Gastrocnemius medialis (tissue), 4 donors: Measurements from ENCODE around the gene ATP8B4. TPM values are rescaled to one million over a fixed set of nuclear protein-coding genes. Genes with fewer than 3 reads are reported as not detected.

Source experiments
- ATAC-seq, 2 donors: fragments of 150-250 bp; one replicate each; pipeline ENCODE4 v1.9.1; 2016
- DNase-seq, 2 donors: peaks; one replicate each; pipeline ENCODE4 v3.0.0-alpha.2; 2019
- H3K27ac ChIP-seq, 4 donors: fragments of 200-600 bp; sonication (generic); 1 replicate in 1 of 4; 2 replicates in 3 of 4; pipeline ENCODE4 v1.5.1; 2016 to 2018; ENCODE audit warnings: mild to moderate bottlenecking in 2 of 4, moderate library complexity in 1 of 4
- H3K27me3 ChIP-seq, 3 donors: fragments of 200-600 bp; sonication (generic) in 2 of 3; 1 replicate in 1 of 3; 2 replicates in 2 of 3; pipeline versions ENCODE4 v1.5.1 to v1.6.0; 2016 to 2019; ENCODE audit warnings: mild to moderate bottlenecking in 1 of 3, moderate library complexity in 1 of 3
- H3K36me3 ChIP-seq, 2 donors: fragments of 200-600 bp; sonication (generic) in 1 of 2; one replicate each; pipeline ENCODE4 v1.5.1; 2017 to 2018
- H3K4me1 ChIP-seq, 2 donors: fragments of 200-600 bp; sonication (generic) in 1 of 2; one replicate each; pipeline ENCODE4 v1.5.1; 2016 to 2017; ENCODE audit warnings: mild to moderate bottlenecking in 2 of 2
- H3K4me3 ChIP-seq, 4 donors: fragments of 200-600 bp; sonication (generic) in 3 of 4; 1 replicate in 1 of 4; 2 replicates in 3 of 4; pipeline ENCODE4 v1.5.1; 2016 to 2019; ENCODE audit warnings: mild to moderate bottlenecking in 2 of 4
- H3K9me3 ChIP-seq, 3 donors: fragments of 200-600 bp; sonication (generic) in 2 of 3; 1 replicate in 1 of 3; 2 replicates in 2 of 3; pipeline ENCODE4 v1.5.1; 2016 to 2019
- POLR2A ChIP-seq, 2 donors: fragments of 450-650 bp; IDR thresholded peaks; one replicate each; pipeline ENCODE4 v1.6.1; 2017; ENCODE audit warnings: antibody characterized with exemption in 2 of 2, mild to moderate bottlenecking in 2 of 2, moderate library complexity in 2 of 2
- in situ Hi-C, 4 donors: fragments of 200-750 bp; cut with MboI; loops; one replicate each; pipeline versions ENCODE4 v1.15.0 to v1.8.0; 2017; ENCODE audit warnings: low sequenced_read_pairs in 4 of 4
- intact Hi-C: fragments of 100-400 bp; cut with DNase I; formaldehyde crosslinking; loops from one replicate; pipeline ENCODE4 v1.15.1; 2023; ENCODE audit warnings: low total_unique reads
- total RNA-seq, 4 donors: library from RNA; depleted of rRNA; stranded (reverse); fragments of >200 nt; gene quantifications; one replicate each; pipeline versions ENCODE4 v1.1.0 to v1.2.3, GENCODE V29; 2016
- TF ChIP-seq, protein P1 (sequence below), 5 experiments: fragments of 450-650 bp in 3 of 5; fragments of 200-600 bp in 2 of 5; sonication (generic) in 2 of 5; IDR thresholded peaks in 4 of 5; conservative IDR thresholded peaks in 1 of 5; 1 replicate in 4 of 5; 2 replicates in 1 of 5; pipeline ENCODE4 v1.5.1; 2016 to 2019; ENCODE audit warnings: antibody characterized with exemption in 5 of 5, mild to moderate bottlenecking in 3 of 5, moderate library complexity in 3 of 5

The ATP8B4 gene
- total RNA-seq, 4 donors from 2014 or later: 1.7 to 3.4 (median 2.4) TPM

DNA sequence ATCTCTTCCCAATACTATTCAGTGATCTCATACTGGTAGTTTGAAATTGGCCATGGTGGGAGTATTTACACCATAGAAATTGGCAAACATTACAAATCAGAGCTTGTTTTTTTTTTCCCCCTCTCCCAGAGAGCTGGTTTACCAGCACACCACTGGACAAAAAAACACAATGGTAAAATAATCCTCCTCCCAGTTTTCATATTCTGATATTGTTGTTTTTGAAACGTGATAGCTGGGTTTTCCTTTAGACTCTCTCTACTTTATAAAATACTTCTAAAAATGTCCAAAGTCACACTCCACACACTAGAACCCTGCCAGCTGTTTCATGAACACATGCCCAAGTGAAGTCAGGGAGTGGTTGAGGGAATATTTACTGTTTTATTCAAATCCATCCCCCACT lies 310.7 kb downstream of the ATP8B4 start:
- Histone ChIP-seq H3K27ac (no peak overlapping the region), H3K27me3 (no peaks in the 10 kb centered on the region), H3K36me3 (no peaks in the 10 kb centered on the region), H3K9me3 (no peaks in the 10 kb centered on the region), H3K4me3 (no peak overlapping the region), H3K4me1 (no peaks in the 10 kb centered on the region)
- intact Hi-C loops: no loop called here
- TF ChIP-seq, protein P1, sequence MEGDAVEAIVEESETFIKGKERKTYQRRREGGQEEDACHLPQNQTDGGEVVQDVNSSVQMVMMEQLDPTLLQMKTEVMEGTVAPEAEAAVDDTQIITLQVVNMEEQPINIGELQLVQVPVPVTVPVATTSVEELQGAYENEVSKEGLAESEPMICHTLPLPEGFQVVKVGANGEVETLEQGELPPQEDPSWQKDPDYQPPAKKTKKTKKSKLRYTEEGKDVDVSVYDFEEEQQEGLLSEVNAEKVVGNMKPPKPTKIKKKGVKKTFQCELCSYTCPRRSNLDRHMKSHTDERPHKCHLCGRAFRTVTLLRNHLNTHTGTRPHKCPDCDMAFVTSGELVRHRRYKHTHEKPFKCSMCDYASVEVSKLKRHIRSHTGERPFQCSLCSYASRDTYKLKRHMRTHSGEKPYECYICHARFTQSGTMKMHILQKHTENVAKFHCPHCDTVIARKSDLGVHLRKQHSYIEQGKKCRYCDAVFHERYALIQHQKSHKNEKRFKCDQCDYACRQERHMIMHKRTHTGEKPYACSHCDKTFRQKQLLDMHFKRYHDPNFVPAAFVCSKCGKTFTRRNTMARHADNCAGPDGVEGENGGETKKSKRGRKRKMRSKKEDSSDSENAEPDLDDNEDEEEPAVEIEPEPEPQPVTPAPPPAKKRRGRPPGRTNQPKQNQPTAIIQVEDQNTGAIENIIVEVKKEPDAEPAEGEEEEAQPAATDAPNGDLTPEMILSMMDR (IDR thresholded peaks at IDR 0.05 in 4 of 5, conservative IDR thresholded peaks at IDR 0.05 in 1 of 5): no peak
- TF ChIP-seq POLR2A (IDR thresholded peaks at IDR 0.05): no peak
- in situ Hi-C loops: loop anchor here in 1 of 4 donors (25.0 kb wide), 1 partner anchor 104 kb away; no protein-coding TSS in a partner anchor
- ATAC-seq (no peak), DNase-seq (no peak)

Other genes with a start within 250 kb of the ATP8B4 start
- under 1 TPM in 3 of 4 donors, not detected in 1; 0.29 to 0.69 (median 0.46) TPM for gene SLC27A2, start 63.0 kb upstream of the ATP8B4 start, total RNA-seq
- gene HDC, start 146.5 kb upstream of the ATP8B4 start, total RNA-seq: under 1 TPM in 2 of 4 donors, not detected in 2; 0.09 to 0.20 TPM
- gene GABPB1, start 236.0 kb upstream of the ATP8B4 start, total RNA-seq: 10 to 100 TPM in 1 of 4 donors, 1 to 10 TPM in 3; 7.4 to 11.5 (median 8.7) TPM